Transverse colon (tissue), 4 donors: ENCODE results near the gene FRY.

Source experiments
- EP300 ChIP-seq: sonication (generic); formaldehyde crosslinking; IDR thresholded peaks from one replicate; pipeline ENCODE4 v1.6.1; 2017; ENCODE audit warnings: antibody characterized with exemption, low read depth
- POLR2A ChIP-seq: fragments of 450-650 bp; IDR thresholded peaks from one replicate; pipeline ENCODE4 v1.6.1; 2016; ENCODE audit warnings: antibody characterized with exemption, mild to moderate bottlenecking, moderate library complexity
- POLR2AphosphoS5 ChIP-seq, 3 donors: sonication (generic); formaldehyde crosslinking; IDR thresholded peaks; one replicate each; pipeline ENCODE4 v1.6.1; 2016; ENCODE audit warnings: antibody characterized with exemption in 3 of 3
- TF ChIP-seq, protein P1 (sequence below), 5 experiments: fragments of 200-600 bp in 3 of 5; fragments of 450-650 bp in 2 of 5; sonication (generic) in 3 of 5; IDR thresholded peaks; 1 replicate in 2 of 5; 2 replicates in 3 of 5; pipeline ENCODE4 v1.5.1; 2016 to 2017; ENCODE audit warnings: antibody characterized with exemption in 5 of 5, inconsistent platforms in 3 of 5, mild to moderate bottlenecking in 2 of 5, moderate library complexity in 1 of 5

DNA sequence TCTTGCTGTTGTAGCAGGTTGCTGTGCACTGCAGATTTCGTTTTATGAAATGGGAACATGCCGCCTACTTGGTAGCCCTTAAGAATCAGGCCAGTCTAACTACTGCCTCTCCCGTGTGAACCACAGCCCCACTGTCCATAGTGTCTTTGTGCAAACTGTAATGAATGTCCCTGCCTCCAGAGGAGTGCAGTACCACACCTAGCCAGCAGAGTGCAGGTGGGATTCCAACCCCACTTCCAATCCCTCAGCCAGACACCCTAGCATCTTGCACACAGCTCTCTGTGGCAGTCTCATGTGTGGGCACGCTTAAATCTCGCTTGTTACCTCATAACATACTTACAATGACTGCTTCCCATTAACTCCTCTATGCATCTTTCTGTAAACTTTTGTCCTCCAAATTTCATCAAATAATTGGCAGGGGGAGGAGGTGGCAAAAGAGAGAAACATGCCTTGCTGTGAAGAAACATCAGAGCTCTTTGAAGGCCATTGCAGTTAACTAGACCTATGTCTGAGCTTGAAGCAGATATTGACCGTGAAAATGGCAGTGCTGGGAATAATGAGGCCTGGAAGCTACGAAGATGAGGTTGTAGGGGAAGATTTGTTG lies 236.4 kb downstream of the FRY start:
- TF ChIP-seq, protein P1, sequence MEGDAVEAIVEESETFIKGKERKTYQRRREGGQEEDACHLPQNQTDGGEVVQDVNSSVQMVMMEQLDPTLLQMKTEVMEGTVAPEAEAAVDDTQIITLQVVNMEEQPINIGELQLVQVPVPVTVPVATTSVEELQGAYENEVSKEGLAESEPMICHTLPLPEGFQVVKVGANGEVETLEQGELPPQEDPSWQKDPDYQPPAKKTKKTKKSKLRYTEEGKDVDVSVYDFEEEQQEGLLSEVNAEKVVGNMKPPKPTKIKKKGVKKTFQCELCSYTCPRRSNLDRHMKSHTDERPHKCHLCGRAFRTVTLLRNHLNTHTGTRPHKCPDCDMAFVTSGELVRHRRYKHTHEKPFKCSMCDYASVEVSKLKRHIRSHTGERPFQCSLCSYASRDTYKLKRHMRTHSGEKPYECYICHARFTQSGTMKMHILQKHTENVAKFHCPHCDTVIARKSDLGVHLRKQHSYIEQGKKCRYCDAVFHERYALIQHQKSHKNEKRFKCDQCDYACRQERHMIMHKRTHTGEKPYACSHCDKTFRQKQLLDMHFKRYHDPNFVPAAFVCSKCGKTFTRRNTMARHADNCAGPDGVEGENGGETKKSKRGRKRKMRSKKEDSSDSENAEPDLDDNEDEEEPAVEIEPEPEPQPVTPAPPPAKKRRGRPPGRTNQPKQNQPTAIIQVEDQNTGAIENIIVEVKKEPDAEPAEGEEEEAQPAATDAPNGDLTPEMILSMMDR (IDR thresholded peaks at IDR 0.05): peak; percentile 49 to 74 (median 66)
- no peak for TF ChIP-seq POLR2A
- no peak for TF ChIP-seq POLR2AphosphoS5 (IDR thresholded peaks at IDR 0.05)
- no peak for TF ChIP-seq EP300
